ENCODE data around the gene PRPF6. TPM values are rescaled to one million over a fixed set of nuclear protein-coding genes. Genes with fewer than 3 reads are reported as not detected.

Gene PRPF6
- total and polyA plus RNA-seq, 2 of the 13 experiments (the other 11 are each of a cell fraction or from before 2014, with no cell fraction given) = 63.7 to 101 TPM

DNA sequence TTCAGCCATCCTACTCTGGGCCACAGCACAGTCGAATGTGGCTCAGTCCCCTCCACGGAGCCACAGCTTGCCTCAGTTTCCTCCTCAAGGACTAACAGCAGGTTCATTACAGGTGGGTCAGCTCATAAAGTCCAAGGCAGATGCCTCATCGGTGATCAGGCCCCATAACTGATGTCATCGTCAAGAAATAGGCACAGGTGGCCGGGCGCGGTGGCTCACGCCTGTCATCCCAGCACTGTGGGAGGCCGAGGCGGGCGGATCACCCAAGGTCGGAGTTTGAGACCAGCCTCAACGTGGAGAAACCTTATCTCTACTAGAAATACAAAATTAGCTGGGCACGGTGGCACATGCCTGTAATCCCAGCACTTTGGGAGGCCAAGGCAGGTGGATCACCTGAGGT, 28.2 kb upstream of the PRPF6 start (continued):
- TF ChIP-seq, protein P1, sequence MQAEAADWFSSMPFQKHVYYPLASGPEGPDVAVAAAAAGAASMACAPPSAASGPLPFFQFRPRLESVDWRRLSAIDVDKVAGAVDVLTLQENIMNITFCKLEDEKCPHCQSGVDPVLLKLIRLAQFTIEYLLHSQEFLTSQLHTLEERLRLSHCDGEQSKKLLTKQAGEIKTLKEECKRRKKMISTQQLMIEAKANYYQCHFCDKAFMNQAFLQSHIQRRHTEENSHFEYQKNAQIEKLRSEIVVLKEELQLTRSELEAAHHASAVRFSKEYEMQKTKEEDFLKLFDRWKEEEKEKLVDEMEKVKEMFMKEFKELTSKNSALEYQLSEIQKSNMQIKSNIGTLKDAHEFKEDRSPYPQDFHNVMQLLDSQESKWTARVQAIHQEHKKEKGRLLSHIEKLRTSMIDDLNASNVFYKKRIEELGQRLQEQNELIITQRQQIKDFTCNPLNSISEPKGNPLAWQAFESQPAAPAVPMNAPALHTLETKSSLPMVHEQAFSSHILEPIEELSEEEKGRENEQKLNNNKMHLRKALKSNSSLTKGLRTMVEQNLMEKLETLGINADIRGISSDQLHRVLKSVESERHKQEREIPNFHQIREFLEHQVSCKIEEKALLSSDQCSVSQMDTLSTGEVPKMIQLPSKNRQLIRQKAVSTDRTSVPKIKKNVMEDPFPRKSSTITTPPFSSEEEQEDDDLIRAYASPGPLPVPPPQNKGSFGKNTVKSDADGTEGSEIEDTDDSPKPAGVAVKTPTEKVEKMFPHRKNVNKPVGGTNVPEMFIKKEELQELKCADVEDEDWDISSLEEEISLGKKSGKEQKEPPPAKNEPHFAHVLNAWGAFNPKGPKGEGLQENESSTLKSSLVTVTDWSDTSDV (CRISPR knock-in tag; IDR thresholded peaks at IDR 0.05) = 0 out of 2 replicates have a peak, but pooled peaks have one; percentile 44

DNA sequence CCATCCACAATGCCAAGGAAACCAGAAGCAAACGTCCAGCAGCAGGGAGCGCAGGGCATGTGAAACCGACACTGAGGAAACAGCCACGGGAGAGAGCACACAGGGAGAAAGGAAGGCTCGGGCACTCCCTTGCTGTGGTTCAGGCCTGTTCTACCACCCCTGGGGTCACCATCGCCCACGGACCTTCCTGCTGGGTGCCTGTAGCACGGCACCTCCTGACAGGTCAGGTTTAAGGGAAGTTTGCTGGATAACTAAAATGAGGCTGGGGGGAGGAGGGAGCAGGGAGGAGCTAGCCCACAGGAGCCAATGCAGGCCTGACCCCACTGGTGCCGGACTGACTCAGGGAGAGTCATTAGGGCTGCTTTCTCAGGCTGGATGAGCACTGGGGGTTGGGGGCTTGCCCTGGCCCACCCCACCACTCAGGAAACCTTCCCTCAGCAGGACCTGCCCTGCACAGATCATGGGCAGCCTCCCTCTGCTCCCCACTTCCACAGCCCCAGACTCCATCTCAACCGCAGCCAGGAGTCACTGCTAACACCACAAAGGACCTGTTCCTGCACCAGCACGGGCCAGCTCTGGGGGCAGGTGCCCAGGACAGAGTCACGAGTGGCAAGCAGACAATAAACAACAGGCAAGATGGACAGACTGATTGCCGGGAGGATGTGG, 27.0 kb upstream of the PRPF6 start:
- H3K27me3 ChIP-seq (ENCODE audit: control insufficient read depth in 1 of 2, insufficient read depth in 2 of 2, low read length in 2 of 2) = no peaks in the 10 kb centered on the region
- DNase-seq (ENCODE audit: low spot score) (no peak), FAIRE-seq (no peak), ATAC-seq (no peak)
- H3K4me3 ChIP-seq (replicated peaks in 1 of 3; ENCODE audit: insufficient read depth in 1 of 3, low read depth in 2 of 3, low read length in 3 of 3) = peak overlapping the region; percentile 92 to 100 (median 99); a peak in 5 of 6 replicates
- ChIA-PET CTCF (ENCODE audit: low intra/inter-chr PET ratio, low total read pairs) (no interaction called here), POLR2A (interaction anchor here (1.2 to 4.0 kb wide), 4 partner anchors 27 to 109 kb away, joined by 4 to 75 read pairs (median 18); partner anchors contain the start of genes PRPF6, SAMD10, TCEA2 and TPD52L2)
- H3K9ac ChIP-seq (ENCODE audit: insufficient read depth, low read depth, low read length) = peak overlapping the region; percentile 100
- WGBS (ENCODE audit: low lambda C conversion rate) = 86% methylated on average over 13 of the region's 13 CpGs
- H2AFZ ChIP-seq (ENCODE audit: low read length) = no peak overlapping the region
- peak overlapping the region; percentile 97 for H3K4me2 ChIP-seq (ENCODE audit: low read depth, low read length)
- peaks cover 9 to 13% of the 10 kb centered on the region in 2 experiments; a peak in 3 of 5 replicates for H3K36me3 ChIP-seq (replicated peaks in 1 of 2; ENCODE audit: control insufficient read depth in 1 of 2, insufficient read depth in 2 of 2, low read length in 2 of 2)
- H3K79me2 ChIP-seq (ENCODE audit: insufficient read depth, low read length) = peaks cover 65% of the 10 kb centered on the region
- H3K27ac ChIP-seq (ENCODE audit: extremely low read length, insufficient read depth, low read length) = peak overlapping the region; percentile 99
- no TSS peak for BruUV-seq (replicated peaks)
- H3K4me1 ChIP-seq (ENCODE audit: insufficient read depth, low read length) = peaks cover 81% of the 10 kb centered on the region
- no peaks in the 10 kb centered on the region for H3K9me3 ChIP-seq (ENCODE audit: low read length)
- in situ Hi-C loops (cut with HindIII; ENCODE audit: extremely low pct_ligation_motif_present, low pct_unique_long_range_greater_than_20kb) = no loop called here
- intact Hi-C loops (cut with micrococcal nuclease; ENCODE audit: unreplicated experiment) = no loop called here
- H4K20me1 ChIP-seq (ENCODE audit: insufficient read depth, low read length) = peaks cover 58% of the 10 kb centered on the region
- TF ChIP-seq NFIB (CRISPR knock-in tag; IDR thresholded peaks at IDR 0.05; ENCODE audit: borderline replicate concordance) (0 out of 2 replicates have a peak, but pooled peaks have one; percentile 40), NRL (CRISPR knock-in tag; IDR thresholded peaks at IDR 0.05; ENCODE audit: borderline replicate concordance) (peak; percentile 31; the same call in 1 of the 2 replicates), ZNF782 (CRISPR knock-in tag; IDR thresholded peaks at IDR 0.05; ENCODE audit: borderline replicate concordance) (0 out of 2 replicates have a peak, but pooled peaks have one; percentile 47), HDAC1 (CRISPR knock-in tag; IDR thresholded peaks at IDR 0.05) (no peak), ZFP41 (CRISPR knock-in tag; IDR thresholded peaks at IDR 0.05; ENCODE audit: borderline replicate concordance) (0 out of 2 replicates have a peak, but pooled peaks have one; percentile 28), ZNF550 (CRISPR knock-in tag; IDR thresholded peaks at IDR 0.05; ENCODE audit: borderline replicate concordance) (0 out of 2 replicates have a peak, but pooled peaks have one; percentile 73), ZNF788 (CRISPR knock-in tag; IDR thresholded peaks at IDR 0.05; ENCODE audit: borderline replicate concordance) (0 out of 2 replicates have a peak, but pooled peaks have one; percentile 23), DNMT1 (CRISPR knock-in tag; IDR thresholded peaks at IDR 0.05) (peak; percentile 63; the same call in 1 of the 2 replicates), FOSL2 (CRISPR knock-in tag; IDR thresholded peaks at IDR 0.05) (no peak), POLR2AphosphoS2 (IDR thresholded peaks at IDR 0.05; ENCODE audit: low read depth, low read length) (peak; percentile 32; the same call in 1 of the 2 replicates), ZNF260 (CRISPR knock-in tag; IDR thresholded peaks at IDR 0.05; ENCODE audit: borderline replicate concordance, low read depth) (0 out of 2 replicates have a peak, but pooled peaks have one; percentile 78), ZNF263 (CRISPR knock-in tag; IDR thresholded peaks at IDR 0.05) (peak; percentile 89), PITX1 (CRISPR knock-in tag; IDR thresholded peaks at IDR 0.05) (0 out of 2 replicates have a peak, but pooled peaks have one; percentile 30)
- TF ChIP-seq, protein P2, sequence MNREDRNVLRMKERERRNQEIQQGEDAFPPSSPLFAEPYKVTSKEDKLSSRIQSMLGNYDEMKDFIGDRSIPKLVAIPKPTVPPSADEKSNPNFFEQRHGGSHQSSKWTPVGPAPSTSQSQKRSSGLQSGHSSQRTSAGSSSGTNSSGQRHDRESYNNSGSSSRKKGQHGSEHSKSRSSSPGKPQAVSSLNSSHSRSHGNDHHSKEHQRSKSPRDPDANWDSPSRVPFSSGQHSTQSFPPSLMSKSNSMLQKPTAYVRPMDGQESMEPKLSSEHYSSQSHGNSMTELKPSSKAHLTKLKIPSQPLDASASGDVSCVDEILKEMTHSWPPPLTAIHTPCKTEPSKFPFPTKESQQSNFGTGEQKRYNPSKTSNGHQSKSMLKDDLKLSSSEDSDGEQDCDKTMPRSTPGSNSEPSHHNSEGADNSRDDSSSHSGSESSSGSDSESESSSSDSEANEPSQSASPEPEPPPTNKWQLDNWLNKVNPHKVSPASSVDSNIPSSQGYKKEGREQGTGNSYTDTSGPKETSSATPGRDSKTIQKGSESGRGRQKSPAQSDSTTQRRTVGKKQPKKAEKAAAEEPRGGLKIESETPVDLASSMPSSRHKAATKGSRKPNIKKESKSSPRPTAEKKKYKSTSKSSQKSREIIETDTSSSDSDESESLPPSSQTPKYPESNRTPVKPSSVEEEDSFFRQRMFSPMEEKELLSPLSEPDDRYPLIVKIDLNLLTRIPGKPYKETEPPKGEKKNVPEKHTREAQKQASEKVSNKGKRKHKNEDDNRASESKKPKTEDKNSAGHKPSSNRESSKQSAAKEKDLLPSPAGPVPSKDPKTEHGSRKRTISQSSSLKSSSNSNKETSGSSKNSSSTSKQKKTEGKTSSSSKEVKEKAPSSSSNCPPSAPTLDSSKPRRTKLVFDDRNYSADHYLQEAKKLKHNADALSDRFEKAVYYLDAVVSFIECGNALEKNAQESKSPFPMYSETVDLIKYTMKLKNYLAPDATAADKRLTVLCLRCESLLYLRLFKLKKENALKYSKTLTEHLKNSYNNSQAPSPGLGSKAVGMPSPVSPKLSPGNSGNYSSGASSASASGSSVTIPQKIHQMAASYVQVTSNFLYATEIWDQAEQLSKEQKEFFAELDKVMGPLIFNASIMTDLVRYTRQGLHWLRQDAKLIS (CRISPR knock-in tag; IDR thresholded peaks at IDR 0.05) = 0 out of 2 replicates have a peak, but pooled peaks have one; percentile 26

Measured in HepG2 (cell line).